Epidermal melanocyte (primary cell): ENCODE measurements around the gene MAST1.
"Not testable (repeated sequence)": the region's sequence is repeated elsewhere in the genome, so short reads cannot be mapped to it uniquely, and the experiment has no call there.

Experiments used
- DNase-seq: peaks from one replicate; pipeline ENCODE4 v3.0.0; 2011; ENCODE audit warnings: low spot score; ENCODE audit not compliant: insufficient read length

MAST1 gene

DNA sequence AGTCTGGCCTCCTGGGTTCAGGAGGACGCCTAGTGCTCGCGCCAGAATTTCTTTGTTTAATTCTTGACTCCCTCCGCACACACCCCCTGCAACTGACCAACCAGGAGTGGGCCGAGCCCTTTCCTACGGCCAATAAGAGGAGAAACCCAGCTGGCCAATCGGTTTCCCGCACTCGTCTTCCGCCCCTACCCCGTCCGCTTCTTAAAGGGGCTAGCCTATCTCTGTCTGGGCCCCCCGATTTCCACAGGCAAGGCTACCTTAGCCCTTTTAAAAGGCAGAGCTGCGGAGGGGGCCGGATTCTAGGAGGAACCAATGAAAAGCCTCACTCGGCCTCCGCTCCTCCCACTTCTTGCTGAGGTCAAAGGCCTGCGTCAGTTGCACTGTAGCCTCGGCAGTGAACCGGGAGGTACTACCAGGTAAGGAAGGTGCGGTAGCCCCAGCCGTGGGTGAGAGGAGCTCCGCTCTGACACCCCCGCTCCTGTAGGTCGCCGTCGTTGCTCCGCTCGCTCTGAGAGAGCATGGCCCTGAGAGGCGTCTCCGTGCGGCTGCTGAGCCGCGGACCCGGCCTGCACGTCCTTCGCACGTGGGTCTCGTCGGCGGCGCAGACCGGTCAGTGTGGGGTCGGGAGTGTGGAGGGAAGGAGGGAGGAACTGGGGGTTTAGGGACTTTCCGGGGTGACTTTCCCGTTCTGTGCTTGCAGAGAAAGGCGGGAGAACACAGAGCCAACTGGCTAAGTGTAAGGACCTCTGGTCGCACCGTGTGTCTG is 52.7 kb downstream of the MAST1 start, which contains the start of gene GCDH:
Gene GCDH, plus strand, starts transcription at position 374 of the 766 bp plus-strand sequence. Its CDS starts 145 bp downstream, at position 519.
- DNase-seq: peak; percentile 100

DNA sequence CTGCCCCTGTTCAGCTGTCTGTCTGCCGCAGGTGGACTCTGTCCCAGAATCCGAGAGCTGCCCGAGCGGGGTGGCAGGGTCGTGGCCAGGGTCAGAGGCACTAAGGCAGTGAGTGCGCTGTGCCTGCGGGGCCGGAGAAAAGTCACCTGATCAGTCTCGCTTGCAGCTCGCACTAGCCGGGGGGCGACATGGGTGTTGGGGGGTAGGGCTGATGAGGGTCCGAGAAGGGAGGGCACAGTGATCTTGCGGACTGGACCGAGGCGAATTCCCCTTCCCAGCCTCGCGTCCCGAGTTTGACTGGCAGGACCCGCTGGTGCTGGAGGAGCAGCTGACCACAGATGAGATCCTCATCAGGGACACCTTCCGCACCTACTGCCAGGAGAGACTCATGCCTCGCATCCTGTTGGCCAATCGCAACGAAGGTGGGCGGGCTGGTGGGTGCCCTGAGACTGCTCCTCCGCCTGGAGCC is 53.3 kb downstream of the MAST1 start:
- DNase-seq: no peak

DNA sequence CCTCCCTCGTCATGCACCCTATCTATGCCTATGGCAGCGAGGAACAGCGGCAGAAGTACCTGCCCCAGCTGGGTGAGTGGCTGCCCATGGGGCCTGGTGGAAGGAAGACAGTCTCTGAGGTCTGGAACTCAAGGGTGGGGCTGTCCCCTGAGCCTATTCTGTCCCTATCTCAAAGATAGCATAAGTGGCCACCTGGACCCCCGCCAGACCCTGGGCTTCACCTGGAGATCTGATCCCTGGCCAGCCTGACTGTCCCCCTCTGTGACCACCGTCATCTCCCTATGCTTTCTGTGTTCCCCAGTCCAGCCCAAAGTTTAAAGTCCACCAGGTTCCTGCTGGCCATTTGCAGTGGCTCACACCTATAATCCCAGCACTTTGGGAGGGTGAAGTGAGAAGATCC is 55.3 kb downstream of the MAST1 start:
- DNase-seq: no peak

DNA sequence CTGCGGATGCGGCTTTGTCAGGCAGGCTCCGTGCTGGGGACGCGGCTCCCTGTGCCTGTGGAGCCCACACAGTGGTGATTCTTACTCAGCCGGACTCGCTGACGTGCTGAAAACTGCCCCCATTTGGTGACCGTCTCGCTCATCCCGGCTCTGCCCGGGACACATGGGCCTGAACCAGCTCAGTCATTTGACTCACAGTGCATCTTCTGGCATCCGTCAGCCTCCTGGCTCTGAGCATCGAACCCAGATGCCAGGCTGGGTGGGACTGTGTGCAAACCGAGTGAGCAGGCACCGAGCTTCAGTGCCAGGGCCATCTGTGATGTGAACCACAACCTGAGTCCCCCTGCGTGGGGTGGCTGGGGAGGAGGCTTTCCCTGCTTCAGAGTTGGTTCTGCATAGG is 58.1 kb downstream of the MAST1 start:
- no peak for DNase-seq

DNA sequence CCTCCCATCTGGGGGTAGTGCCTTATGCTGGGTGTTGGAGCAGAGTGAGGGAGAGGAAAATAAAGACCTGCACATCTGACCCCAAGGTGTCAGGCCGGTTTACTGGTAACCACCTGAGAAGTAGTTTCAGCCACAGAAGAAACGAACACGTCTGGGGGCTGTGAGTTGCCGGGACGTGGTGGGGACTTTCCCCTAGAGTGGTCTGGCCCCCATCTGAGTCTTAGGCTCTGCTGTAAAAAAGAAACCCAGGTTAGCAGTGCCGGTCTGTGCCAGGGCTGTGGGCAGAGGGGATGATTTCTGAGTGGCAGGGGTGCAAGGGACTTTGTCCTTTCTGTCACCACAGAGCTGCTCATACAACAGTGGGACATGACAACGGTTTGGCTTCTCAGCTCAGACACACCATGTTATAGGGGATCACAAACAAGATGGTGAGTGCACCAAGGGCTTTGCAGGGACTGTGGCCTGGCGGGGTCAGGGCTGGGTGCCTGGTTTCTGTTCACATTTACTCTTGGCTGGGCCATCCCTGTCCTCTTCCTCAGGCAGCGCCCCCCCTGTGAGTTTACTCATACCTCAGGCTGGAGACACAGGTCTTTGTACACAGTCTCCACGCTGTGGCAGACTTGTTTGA is 61.7 kb downstream of the MAST1 start:
- no peak for DNase-seq

DNA sequence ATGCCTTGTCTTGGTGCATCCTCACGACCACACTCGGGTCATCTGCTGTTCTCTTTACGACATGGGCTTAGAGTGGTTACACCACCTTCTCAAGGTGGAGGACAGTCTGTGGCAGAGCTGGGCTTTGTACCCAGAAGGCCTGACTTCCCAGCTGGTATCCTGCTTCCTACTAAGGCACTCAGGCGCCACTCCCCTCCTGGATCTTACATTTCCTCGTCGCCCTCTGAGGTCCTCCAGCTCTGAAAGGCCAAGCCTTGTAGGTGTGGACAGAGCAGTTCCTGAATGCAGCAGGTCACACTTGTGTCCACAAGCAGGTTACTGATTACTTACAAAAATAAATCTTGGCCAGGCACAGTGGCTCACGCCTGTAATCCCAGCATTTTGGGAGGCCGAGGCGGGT is 68.9 kb downstream of the MAST1 start:
- no peak for DNase-seq

DNA sequence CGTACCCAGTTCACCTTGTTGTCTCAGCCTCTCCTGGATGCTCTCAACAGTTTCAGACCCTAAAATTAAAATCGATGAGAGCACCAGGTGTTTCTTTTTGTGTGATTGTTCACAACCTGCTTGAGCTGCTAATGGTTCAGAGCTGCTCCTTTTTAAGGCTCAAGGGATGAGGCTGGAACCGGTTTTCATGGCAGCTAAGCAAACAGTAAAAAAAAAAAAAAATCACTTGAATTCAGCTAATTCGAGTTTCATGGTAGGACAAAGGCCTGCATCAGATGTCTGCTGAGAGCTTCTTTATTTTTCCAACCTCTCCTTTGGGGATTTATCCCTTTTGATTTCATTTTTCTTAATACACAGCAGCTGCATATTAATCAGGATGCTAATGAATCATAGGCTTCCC is 74.3 kb downstream of the MAST1 start:
- no peak for DNase-seq

DNA sequence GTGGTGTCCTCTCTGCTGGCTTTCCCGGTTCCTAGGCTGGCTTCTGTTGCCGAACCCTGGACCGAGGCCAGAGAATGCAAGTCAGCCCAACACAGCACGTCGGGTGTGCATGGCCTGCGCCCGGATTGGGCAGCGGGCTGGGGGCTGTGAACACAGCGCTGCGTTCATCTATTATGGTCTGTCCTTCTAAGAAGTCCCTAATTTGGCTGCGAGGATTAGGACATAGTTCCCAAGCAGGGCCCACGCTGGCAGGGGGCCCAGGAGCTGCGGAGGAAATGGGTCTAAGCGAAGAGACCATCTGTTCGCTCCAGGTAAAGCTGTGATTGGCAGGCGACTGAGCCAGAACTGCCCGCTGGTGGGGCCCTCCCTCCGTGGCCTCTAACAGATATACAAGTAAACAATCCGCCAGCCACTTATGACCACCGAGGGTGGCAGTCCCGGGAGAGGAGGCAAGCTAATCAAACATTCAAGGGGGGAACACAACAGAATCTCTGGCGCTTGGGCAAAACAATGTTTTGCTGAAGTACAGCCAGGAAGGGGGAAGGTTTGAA is 74.8 kb downstream of the MAST1 start:
- DNase-seq: no peak

DNA sequence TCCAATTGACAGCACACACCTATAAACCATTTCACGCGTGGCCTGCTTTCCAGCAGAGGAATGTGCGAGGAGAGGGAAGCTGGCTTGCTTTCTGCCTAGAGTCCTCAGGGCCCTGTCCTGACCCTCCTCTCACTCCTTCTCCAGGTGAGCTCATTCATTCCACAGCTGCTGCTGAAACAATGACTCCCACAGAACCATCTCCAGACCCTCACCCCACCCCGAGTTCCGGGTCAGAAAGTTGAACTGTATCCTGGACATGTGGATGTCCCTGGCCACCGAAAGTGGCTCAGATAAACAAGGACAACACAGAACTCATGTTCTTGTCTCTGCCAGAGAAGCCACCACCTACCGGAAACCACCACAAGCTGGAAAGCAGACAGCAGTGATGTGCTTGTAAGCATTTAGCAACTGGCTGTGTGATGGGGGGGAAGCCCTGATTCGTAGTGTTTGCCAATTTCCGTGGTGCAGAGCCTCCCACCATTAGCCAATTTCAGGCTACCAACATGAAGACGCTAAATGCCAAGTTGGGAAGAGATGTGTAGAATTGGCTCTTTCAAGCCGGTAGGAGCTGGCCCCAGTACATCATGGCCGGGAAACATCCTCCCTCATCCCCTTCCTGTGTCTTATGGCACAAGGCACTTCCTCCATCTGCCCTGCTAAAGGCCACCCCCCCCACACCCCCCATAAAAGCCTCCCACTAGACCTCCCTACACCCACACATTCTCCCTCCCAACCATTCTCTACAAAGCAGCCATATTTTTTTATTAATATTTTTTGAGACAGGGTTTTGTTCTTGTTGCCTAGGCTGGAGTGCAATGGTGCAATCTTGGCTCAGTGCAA is 75.8 kb downstream of the MAST1 start:
- DNase-seq: no peak

DNA sequence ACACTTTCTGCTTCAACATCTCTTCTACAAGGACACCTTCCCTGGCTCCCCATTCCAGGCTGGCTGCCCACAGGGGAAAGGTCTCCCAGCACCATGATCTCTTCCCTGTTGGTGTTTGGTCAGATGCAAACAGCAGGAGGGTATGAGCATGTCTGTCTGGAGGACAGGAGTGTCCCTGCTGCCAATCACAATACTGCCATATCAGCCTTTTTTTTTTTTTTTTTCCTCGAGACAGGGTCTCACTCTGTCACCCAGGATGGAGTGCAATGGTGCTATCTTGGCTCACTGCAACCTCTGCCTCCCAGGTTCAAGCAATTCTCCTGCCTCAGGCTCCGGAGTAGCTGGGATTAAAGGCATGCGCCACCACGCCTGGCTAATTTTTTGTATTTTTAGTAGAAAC is 77.5 kb downstream of the MAST1 start:
- not testable (repeated sequence) for DNase-seq

DNA sequence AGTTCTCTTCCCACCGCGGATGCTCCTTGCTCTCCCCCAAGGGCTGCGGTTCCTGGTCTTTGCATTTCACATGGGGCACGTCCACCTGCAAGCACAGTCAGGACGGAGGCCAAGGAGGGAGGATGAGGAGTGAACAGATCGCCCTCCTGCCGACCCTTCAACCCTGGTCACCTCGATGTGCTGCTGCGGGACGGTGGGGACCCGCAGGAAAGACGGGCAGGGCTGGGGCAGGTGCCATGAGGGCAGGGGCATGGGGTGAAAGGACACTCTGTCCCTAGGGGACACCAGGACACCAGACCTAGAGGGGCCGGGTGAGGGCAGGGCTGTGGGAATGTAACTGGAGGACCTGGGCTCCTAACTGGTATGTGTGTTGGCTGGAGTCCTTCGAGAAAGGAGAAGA is 79.9 kb downstream of the MAST1 start:
- DNase-seq: no peak

DNA sequence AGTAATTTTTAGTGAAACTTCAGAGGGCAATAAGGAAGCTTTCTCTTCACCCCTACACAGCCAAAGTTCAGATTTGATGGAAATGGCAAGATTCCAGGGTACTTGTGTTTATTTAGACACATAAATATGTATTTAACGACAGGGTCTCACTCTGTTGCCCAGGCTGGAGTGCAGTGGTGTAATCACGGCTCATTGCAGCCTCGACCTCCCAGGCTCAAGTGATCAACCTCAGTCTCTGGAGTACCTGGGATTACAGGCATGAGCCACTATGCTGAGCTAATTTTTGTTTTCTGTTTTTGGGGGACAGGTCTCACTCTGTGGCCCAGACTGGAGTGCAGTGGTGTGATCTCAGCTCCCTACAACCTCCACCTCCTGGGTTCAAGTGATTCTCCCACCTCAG is 82.7 kb downstream of the MAST1 start:
- DNase-seq: no peak

DNA sequence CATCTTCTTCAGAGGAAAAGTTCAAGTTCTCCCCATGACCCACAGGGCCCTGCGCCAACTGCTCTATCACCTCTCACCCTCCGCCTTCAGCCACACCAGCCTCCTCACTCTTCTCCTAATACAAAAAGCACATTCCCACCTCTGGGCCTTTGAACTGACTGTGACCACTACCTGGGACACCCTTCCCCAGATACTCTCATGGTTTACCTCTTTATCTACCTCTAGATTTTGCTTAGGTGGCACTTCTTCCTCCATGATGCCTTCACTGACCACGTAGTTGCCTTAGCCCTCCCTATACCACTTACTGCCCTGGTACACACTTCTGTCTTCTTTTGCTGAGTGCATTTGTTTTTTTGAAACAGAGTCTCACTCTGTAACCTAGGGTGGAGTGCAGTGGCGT is 84.6 kb downstream of the MAST1 start:
- no peak for DNase-seq
